Renal cortical epithelial cell (primary cell): Measurements from ENCODE around the gene STRC. TPM values are rescaled to one million over a fixed set of nuclear protein-coding genes. Genes with fewer than 3 reads are reported as not detected.
"Not testable (repeated sequence)": the region's sequence is repeated elsewhere in the genome, so short reads cannot be mapped to it uniquely, and the experiment has no call there.

ENCODE experiments used
- DNase-seq: peaks from one replicate; pipeline ENCODE4 v3.0.0-alpha.2; 2011; ENCODE audit warnings: low read depth
- total RNA-seq: library from RNA; depleted of rRNA; stranded (reverse); fragments of >200 nt; gene quantifications from 2 replicates; pipeline ENCODE4 v1.2.3, GENCODE V29; 2014

Gene STRC
- 0.05 TPM in 1 of 2 replicates, not detected in the other for total RNA-seq

DNA sequence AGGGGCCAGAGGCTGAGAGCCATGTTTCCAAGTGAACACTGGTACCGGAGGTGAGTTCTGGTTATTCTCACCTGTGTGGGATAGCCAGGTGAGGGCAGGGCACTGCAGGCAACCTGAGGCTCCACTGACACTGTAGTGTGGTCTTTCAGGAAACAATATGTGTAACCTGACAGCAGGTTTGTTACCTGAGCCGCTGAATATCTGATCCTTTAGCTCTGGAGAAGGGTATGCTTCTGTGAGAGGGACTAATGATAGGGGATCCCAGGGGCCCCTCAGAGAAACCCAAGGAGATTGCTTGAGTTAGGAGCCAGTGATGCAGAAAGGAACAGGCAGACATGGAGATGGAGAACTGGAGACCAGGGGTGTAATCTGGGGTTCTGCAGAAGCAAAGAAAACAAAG is at the start of gene STRC:
STRC (minus strand) TSS at position 101 of the 400 bp plus-strand sequence; CDS start at position 23, 78 bp downstream.
- DNase-seq: not testable (repeated sequence)

DNA sequence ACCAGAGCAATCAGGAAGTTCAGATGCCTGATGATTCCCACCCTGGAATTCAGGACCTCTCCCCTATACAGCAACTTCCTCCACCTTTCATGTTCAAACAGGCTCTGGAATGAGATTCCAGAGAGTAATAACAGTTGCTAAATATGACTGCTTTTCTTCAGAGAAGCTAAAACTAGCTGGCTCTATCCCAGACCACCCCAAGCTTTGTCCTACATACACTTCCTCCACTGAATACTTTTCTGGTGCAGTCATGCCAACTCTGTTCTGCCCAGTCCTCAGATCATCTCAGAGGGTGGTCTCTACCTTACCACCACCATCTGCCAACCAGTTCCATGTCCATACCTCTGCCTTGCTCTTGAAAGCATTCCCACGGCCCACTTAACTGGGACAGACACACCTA is 47.6 kb upstream of the STRC start:
- not testable (repeated sequence) for DNase-seq

DNA sequence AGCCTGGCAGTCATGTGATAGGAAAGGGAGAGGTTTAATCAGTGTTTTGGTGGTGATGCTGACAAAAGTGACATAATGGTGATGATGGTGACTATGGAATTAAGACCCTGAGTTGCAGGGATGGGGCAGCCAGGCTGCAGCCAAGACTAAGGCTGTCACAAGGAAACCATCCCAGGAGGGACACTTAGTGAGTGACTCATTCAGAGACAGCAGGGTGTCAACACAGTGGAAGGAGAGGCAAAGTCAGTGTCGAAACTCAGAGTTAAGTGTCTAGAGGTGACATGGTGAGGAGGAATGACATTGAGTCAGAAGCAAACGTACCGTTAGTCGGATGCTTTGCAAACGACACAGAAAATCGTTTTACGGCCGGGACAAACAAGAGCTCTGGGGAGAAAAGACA is 44.7 kb upstream of the STRC start:
- not testable (repeated sequence) for DNase-seq

DNA sequence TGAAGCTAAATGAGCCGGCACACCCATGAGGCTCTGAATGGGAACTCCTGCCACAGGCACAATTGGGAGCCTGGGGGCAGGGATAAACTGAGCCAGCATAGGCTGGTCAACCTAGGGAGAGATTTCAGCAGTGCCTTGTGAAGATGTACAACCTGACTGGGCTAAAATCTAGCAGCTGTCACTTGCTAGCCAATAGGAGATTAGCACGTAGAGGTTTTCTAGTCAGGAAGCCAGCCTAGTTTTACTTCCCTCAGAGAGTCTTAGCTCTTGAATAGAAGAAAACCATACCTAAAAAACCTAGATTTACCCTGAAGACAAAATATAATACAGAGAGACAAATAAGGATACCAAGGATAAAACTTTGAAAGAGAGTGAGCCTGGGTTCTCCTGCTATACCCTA is 43.7 kb upstream of the STRC start:
- not testable (repeated sequence) for DNase-seq

DNA sequence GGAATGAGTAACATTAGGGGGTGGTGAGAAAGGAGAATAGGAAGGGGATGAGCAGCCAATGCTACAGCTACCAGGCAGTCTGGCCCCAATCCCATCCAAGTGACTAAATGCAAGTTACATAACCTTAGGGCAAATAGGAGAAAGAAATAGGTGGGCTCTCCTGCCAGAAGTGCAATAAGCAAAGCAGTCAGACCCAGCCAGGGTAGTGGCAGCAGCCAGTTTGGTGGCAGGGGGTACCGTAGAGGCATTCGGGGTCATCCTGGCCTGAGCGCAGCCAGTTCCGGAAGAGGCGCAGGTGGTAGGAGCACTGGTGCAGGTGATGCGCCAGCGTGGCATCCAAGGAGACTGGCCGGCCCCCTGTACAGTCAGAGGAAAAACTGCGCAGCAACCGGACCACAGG is 41.1 kb upstream of the STRC start:
- DNase-seq: not testable (repeated sequence)

DNA sequence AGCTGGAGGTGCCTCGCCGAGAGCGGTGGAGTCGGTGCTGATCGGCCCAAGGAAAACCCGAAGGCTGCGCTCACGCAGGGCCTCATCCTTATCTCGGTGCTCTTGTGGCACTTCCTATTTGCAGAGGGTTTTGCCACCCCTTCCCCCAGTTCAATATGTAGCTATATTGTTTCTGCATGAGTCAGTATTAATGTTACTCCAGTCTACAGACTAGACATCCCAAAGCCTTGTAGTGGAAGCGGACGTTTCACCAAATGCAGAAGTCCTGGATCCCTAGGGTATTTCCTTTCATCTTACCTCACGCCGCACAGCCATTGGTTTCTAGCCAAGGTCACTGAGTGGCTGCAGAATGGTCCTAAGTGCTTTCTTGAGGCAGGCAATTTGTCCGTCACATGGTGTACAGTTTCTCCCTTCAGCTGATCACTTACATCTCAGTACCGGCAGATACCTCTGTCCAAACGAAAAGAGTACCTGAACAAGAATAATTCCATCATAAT is 30.9 kb upstream of the STRC start:
- not testable (repeated sequence) for DNase-seq

DNA sequence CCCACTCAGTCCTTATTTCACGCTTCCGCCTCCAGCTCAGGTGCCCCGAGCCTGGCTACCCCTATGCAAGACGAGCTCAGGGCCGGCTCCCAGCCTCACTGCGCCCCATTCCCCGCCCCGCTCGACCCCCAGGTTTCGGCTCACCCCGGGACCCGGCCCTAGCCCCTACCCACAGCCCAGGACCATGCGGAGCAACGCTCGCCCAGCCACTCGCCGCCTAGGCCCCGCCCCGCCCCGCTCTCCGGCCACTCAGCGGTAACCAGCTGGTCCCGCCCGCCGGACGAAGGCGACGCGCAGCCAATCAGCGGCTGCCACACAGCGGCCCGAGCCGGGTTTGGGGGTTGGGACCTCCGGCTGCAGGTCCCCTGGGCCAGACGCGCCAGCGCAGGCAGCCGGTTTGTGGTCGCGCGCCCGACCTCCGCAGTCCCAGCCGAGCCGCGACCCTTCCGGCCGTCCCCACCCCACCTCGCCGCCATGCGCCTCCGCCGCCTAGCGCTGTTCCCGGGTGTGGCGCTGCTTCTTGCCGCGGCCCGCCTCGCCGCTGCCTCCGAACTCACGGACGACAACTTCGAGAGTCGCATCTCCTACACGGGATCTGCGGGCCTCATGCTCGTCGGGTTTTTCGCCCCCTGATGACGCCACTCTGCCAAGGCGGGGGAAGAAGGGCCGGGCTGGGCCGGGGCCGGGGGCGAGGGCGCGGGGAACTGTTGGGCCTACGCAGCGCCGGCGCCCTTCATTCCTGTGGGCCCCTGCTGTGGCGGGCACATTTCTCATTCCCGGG is 30.2 kb upstream of the STRC start, which contains the start of gene CATSPER2:
CATSPER2 (minus strand) TSS at position 196 of the 781 bp plus-strand sequence. CDS start 783 bp downstream, outside the sequence.
- DNase-seq: no peak

DNA sequence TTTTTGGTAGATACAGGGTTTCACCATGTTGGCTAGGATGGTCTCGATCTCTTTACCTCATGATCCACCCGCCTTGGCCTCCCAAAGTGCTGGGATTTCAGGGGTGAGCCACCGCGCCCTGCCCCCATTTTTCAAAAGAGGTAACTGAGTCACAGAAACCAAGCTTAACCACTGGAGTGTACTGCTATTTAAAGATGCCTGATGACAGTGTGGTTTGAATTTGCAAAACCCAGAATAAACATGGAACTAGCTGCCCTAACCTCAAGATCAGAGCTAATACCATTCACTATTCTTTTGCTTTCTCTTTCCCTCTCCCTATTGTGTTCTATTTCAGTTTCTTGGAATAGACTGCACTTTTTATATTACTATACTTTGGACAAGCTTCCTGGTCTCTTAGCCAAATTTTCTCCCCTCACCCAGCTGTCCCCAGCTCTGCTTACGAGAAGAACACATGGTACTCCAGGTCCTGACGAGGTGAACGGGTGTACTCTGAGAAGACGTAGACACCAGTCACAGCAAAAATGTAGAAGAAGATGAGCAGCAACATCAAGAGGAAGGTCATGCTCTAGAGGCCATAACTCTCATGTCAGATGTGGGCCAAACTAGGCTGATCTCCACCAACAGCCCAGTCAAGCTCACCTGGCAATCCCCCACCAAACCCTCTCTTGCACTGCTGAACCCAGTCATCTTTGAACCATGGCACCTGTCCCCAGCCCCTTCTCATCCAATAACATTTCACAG is 20.0 kb upstream of the STRC start:
- DNase-seq: not testable (repeated sequence)

DNA sequence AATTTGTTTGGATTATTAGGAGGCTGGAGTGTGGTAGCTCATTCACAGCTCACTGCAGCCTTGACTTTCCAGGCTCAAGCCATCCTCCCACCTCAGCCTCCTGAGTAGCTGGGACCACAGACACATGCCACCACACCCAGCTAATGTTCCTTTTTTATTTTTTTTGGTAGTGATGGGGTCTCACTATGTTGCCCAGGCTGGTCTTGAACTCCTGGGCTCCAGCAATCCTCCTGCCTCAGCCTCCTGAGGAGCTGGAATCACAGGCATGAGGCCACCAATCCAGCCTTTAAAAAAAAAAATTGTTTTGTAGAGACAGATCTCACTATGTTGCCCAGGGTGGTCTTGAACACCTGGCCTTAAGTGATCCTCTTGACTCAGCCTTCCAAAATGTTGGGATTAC is 8.3 kb upstream of the STRC start:
- not testable (repeated sequence) for DNase-seq

DNA sequence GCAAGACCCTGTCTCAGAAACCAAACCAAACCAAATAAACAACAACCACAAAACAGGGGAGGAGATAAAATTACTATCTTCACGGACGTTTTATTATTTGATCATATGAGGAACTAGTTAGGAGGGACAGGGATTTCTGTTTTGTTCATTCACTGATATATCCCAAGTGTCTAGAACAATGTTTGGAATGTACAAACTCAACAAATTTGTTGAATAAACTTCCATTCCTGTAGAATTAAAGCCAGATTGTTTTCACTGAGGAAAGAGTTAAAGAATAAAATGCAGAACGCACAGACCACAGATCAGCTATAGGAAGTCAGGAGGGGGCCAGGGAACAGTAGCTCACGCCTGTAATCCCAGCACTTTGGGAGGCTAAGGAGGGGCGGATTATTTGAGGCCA is 6.5 kb upstream of the STRC start:
- no peak for DNase-seq

DNA sequence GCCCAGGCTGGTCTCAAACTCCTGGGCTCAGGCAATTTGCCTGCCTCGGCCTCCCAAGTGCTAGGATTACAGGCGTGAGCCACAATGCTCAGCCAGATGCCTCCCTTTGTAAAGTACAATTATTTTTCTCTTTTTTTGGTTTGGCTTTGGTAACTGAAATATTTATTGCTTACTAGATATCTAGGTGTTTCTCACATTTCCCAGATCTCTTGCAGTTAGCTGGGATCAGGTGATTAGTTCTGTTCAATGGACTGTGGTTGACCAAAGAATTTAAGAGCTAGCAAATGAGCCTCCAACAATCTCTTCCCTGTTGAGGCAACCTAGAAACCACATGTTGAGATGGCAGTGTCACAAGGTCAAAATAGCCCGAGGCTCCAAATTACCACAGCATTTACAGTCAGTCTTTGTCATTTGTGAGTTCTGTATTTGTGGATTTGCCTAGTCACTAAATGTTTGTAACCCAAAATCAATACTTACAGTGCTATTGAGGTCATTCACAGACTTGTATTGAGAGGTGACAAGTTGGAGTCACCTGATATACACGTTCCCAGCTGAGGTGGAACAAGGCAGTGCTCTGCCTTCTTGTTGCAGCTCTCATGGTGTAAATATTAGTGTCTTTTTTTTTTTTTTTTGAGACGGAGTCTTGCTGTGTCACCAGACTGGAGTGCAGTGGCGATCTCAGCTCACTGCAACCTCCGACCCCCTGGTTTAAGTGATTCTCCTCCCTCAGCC is 3.6 kb upstream of the STRC start:
- peak; percentile 88 for DNase-seq

DNA sequence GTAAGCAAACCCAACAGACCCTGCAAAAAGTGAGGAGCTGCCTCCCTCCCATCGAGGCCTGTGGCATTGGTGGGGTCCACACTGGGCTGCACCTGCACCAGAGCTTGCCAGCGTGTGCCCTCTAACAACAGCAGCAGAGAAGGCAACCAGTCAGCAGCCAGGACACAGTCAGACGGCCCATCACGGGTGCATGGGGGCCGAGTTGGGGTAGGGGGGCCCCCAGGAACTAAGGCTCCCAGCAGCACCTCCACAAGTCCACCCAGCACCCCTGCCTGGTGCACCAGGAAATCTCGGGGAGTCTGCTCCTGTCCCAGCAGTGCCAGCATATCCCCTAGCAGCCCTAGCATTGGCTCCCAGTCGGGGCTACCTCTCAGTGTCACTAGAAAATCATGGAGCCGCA is 850 bp downstream of the STRC start:
- DNase-seq: not testable (repeated sequence)

DNA sequence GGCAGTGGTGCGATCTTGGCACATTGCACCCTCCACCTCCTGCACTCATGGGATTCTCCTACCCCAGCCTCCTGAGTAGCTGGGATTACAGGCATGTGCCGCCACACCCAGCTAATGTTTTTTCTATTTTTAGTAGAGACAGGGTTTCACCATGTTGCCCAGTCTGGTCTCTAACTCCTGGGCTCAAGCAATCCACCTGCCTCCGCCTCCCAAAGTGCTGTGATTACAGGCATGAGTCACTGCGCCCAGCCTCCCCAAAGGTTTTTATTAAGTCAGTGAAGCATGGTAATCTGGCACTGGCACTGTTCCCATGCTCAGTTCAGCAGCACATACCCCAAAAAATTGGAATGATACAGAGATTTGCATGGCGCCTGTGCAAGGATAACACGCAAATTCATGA is 16.4 kb downstream of the STRC start:
- peak; percentile 59 for DNase-seq

DNA sequence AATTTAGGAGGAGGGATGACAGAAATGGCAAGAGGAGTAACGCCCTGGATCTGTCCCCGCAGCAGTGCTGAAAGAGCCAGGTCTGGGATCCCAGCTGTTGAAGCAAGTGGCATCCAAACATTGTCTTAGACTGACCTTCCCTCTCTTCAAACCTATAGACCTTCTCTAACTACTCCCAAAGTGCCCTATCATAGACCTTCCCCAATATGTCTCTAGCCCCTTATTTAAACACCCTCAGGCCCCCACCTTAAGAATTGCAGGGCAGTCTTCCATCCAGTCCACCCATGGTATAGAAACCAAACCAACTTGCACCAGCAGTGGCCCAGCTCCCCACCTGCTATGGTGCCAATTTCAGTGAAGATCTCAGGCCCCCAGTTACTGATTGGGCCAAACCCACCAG is 18.4 kb downstream of the STRC start:
- not testable (repeated sequence) for DNase-seq

DNA sequence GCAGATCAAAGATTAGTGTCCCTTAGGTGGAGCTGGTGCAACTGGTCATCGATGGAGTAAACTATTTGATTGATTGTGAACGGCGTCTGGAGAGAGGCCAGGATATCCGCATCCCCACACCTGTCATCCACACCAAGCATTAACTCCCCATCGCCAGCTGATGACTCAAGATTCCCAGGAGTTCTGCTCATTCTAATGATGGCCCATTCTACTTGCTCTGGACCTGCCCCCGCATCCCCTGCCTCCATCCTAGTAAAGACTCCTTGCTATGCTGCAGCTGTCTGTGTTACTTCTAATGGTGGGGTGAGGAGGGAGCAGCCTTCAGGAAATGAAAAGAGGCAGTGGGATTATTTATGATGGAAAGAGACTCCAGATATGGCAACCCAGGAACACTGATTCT is 19.5 kb downstream of the STRC start:
- DNase-seq: not testable (repeated sequence)

DNA sequence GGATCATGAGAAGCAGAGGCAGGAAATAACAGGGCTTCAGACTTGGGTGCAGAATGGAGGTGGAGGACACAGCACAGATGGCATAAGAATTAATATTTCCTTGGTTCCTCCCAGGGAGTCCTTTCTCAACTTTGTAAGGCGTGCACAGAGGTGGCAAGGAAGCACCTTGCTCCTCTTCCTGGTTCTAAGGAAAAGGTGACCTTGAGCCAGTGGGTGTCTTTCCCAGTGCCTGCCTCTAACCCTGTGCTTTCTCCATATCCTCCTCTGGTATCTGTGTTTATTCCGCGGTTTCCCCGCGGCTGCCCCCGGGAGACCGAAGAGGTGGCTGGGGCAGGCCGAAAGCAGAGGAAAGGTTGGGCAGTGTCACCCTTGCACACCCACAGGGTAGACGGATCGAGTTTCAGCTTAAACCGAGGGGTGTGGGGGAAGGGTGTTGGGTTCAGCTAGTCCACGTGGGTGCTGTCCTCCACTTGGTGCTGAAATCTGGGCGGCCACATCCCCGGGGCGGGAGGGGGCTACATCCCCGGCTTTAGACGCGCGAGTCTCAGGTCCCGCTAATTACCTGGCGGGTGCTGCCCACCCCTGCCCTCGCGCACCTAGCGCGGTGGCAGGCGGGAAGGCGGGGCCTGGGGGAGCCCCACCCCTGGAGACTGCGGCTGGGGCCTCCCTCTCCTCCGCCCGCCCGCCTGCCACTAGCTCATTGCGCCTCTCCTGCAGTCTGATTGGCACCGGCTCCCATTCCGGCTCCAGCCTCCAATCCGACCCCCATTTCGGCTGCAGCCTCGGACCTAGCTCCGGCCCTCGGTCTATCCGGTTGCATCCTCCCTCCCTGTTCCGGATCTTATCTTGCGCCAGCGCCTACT is 25.0 kb downstream of the STRC start, which contains the start of gene CKMT1B:
CKMT1B (plus strand) TSS at position 700 of the 863 bp plus-strand sequence. CDS start 192 bp downstream, outside the sequence.
- DNase-seq: not testable (repeated sequence)

DNA sequence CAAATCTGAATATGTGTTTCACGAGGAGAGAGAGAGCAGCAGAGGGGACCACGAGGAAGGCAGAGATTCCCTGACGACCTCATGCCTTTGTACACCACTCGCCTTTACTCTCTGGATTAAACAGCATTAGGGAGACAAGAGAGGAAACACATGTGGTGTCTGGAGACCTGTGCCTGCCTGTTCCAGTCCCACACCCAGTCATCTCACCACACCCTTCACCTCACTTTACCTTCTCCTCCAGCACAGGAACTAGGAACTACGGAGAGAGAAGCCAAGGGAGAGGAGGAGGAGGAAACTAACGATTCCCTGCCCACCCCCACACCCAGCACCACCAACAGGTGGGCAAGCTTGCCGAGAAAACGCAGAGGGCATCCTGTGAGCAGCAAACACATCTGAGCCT is 25.8 kb downstream of the STRC start:
- not testable (repeated sequence) for DNase-seq

DNA sequence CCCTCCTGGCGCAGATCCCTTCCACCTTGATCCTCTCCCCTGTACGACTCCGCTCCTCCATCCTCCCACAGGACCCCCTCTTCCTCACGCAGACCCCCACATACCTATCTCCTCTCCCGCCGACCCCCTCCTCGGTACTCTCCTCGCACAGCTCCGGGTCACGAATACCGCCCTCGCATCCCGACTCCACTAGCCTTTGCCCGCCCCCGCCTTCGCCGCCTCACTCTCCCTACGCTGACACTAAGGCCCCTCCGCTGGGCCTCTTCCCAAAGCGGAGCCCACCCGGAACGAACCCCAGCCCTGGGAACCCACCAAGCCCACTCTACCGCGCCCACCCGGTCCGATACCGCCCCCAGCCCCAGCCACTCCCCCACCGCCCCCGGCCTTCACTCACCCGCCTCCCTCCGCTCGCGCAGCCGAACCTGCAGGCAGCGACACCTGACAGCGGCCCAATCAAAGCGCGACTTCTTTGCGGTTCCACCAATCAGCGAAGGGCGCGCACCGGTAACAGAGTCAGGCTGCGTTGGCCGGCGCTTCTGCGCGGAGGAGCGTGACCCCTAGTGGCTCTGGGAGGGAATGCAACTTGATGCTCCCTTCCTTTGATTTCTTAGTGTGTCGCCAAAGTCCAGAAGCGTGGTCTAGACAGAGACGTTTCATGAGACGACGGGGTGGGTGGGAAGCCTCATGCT is 28.7 kb downstream of the STRC start, which contains the start of gene PPIP5K1:
PPIP5K1 (minus strand) TSS at position 431 of the 689 bp plus-strand sequence. CDS start 5,704 bp downstream, outside the sequence.
- DNase-seq: not testable (repeated sequence)

DNA sequence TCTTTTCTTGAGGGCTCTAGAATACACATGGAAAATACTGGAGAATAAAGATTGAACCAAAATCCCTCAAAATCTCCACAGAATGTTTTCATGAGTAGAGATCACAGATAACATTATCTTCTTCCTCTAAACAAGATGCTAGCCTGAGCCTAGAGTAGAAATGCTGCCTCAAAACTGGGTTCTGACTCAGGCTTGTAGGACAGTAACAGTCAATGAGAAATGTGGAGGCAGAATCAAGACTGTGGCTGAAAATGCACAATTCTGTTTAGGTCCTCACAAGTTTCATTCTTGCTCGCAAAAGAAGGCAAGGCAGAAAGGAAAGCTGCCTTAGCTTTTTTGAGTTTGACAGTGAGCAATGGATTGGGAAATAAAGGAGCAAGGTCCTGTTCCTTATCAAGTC is 44.0 kb downstream of the STRC start:
- DNase-seq: not testable (repeated sequence)

DNA sequence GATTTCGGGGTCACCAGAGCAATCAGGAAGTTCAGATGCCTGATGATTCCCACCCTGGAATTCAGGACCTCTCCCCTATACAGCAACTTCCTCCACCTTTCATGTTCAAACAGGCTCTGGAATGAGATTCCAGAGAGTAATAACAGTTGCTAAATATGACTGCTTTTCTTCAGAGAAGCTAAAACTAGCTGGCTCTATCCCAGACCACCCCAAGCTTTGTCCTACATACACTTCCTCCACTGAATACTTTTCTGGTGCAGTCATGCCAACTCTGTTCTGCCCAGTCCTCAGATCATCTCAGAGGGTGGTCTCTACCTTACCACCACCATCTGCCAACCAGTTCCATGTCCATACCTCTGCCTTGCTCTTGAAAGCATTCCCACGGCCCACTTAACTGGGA is 52.0 kb downstream of the STRC start:
- not testable (repeated sequence) for DNase-seq
